ENCODE data around the gene PALD1. TPM values are rescaled to one million over a fixed set of nuclear protein-coding genes. Genes with fewer than 3 reads are reported as not detected.

Gene PALD1
- total RNA-seq, 1 donor from 2014 or later, result 6.9 TPM

GRCh38 chr10:70456164-70456563 lies 22.4 kb upstream of the PALD1 start:
- intact Hi-C loops (cut with DNase I), result no loop called here
- Histone ChIP-seq H3K36me3 (no peaks in the 10 kb centered on the region), H3K9me3 (no peaks in the 10 kb centered on the region), H3K27me3 (no peaks in the 10 kb centered on the region), H3K4me1 (peaks cover 14% of the 10 kb centered on the region), H3K27ac (no peak overlapping the region), H3K4me3 (no peak overlapping the region)
- no peak for DNase-seq (ENCODE audit: extremely low spot score in 2 of 2)
- TF ChIP-seq POLR2AphosphoS5 (IDR thresholded peaks at IDR 0.05; ENCODE audit: insufficient read depth in 1 of 2, low read depth in 1 of 2) (no peak), CTCF (IDR thresholded peaks at IDR 0.05) (no peak)

- H3K27me3 ChIP-seq, result no peaks in the 10 kb centered on the region
- no peaks in the 10 kb centered on the region for H3K36me3 ChIP-seq
- no peak for TF ChIP-seq POLR2AphosphoS5 (IDR thresholded peaks at IDR 0.05; ENCODE audit: insufficient read depth in 1 of 2, low read depth in 1 of 2)
- TF ChIP-seq POLR2A (IDR thresholded peaks at IDR 0.05), result no peak
- TF ChIP-seq CTCF (IDR thresholded peaks at IDR 0.05), result no peak
- no peaks in the 10 kb centered on the region for H3K9me3 ChIP-seq
- H3K4me1 ChIP-seq, result peaks cover 26% of the 10 kb centered on the region
- intact Hi-C loops (cut with DNase I), result no loop called here
- H3K27ac ChIP-seq, result peak overlapping the region; percentile 59
- no peak for DNase-seq (ENCODE audit: extremely low spot score in 2 of 2)
- H3K4me3 ChIP-seq, result peak overlapping the region; percentile 26 to 29
Measured at GRCh38 chr10:70457759-70458305, 20.7 kb upstream of the PALD1 start.

- Histone ChIP-seq H3K4me3 (peak overlapping the region; percentile 26 to 29), H3K9me3 (no peaks in the 10 kb centered on the region), H3K36me3 (no peaks in the 10 kb centered on the region), H3K27me3 (no peaks in the 10 kb centered on the region), H3K4me1 (peaks cover 30% of the 10 kb centered on the region), H3K27ac (peak overlapping the region; percentile 59)
- intact Hi-C loops (cut with DNase I), result no loop called here
- DNase-seq (ENCODE audit: extremely low spot score in 2 of 2), result no peak
- TF ChIP-seq POLR2A (IDR thresholded peaks at IDR 0.05) (no peak), POLR2AphosphoS5 (IDR thresholded peaks at IDR 0.05; ENCODE audit: insufficient read depth in 1 of 2, low read depth in 1 of 2) (peak in 1 of 2 donors; percentile 53)
Measured at GRCh38 chr10:70458329-70459060, 20.1 kb upstream of the PALD1 start.

DNA sequence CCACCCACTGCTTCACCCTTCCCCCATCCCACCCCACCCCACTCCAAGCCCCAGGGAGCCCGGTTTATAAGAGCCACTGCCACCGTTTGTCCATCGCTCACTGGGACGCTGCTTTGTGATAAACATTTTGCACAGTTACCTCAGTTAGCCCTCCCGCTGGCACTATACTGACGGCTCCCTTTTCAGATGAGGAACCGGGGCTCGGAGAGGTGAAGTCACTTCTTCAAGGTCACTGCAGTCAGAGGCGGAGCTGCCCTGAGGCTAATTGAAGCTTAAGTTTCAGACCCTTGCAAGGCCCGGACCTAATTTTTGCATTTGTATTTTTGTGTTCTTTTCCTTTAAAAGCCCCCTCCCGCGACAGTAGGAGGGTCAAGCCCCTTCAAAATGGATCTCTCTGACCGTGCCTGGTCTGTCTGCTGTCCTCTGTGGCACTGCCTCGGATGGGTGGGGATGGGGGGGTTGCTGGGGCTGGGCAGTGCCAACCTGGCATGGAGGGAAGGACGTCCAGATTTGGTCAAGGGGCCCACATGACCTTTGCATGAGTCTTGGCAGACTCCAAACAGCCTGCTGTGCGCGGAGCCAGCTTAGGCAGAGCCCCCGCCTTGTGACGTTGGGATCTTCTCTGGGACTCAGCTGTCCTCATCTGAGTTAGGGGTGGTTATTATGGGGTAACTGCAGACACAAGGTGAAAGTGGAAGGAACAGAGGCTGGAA lies 19.4 kb upstream of the PALD1 start:
- Histone ChIP-seq H3K27me3 (no peaks in the 10 kb centered on the region), H3K27ac (peak overlapping the region; percentile 59), H3K4me3 (no peak overlapping the region), H3K36me3 (no peaks in the 10 kb centered on the region), H3K9me3 (no peaks in the 10 kb centered on the region), H3K4me1 (peaks cover 30% of the 10 kb centered on the region)
- intact Hi-C loops (cut with DNase I), result no loop called here
- TF ChIP-seq CTCF (IDR thresholded peaks at IDR 0.05) (no peak), POLR2AphosphoS5 (IDR thresholded peaks at IDR 0.05; ENCODE audit: insufficient read depth in 1 of 2, low read depth in 1 of 2) (no peak), POLR2A (IDR thresholded peaks at IDR 0.05) (no peak)
- DNase-seq (ENCODE audit: extremely low spot score in 2 of 2), result no peak

DNA sequence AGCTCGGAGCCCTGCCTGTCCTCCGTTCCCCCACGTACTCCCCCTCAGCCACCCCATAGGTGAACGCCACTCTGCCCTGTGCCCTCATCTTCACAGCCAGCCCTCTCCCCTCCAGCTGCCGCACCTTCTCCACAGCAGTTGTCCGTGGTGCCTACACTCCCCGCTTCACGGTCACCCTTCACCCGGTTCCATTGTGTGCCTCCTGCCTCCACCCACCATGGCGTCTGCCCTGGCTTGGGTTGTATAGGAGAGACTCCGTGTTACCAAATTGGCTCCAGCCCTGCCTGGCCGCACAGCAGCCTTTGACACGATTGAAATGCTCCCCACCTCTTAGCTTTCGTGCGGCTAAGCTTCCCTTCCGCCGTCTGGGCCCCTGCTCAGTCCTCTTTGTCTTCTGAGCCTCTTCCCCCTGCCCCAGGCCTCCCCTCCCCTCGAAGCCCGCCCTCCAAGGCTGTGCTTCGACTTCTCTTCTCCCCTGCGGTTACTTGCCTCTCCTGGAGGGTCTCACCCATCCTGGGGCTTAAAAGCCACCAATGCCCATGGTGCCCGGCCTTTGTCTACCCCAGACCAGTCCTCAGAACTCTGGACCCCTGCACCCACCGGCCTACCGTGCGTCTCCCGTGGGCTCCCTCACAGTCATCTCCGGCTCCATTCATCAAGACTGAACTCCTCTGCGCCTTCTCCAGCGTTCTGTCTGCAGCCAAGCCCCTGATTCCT lies 18.6 kb upstream of the PALD1 start:
- H3K4me1 ChIP-seq, result peaks cover 30% of the 10 kb centered on the region
- no peaks in the 10 kb centered on the region for H3K36me3 ChIP-seq
- no peak for TF ChIP-seq POLR2A (IDR thresholded peaks at IDR 0.05)
- TF ChIP-seq POLR2AphosphoS5 (IDR thresholded peaks at IDR 0.05; ENCODE audit: insufficient read depth in 1 of 2, low read depth in 1 of 2), result no peak
- no peak for TF ChIP-seq CTCF (IDR thresholded peaks at IDR 0.05)
- no peak overlapping the region for H3K4me3 ChIP-seq
- H3K9me3 ChIP-seq, result no peaks in the 10 kb centered on the region
- intact Hi-C loops (cut with DNase I), result loop anchor here (5.0 kb wide), 1 partner anchor 77 kb away; no protein-coding TSS in a partner anchor
- no peaks in the 10 kb centered on the region for H3K27me3 ChIP-seq
- DNase-seq (ENCODE audit: extremely low spot score in 2 of 2), result no peak
- no peak overlapping the region for H3K27ac ChIP-seq
